SK-N-SH (cell line): ENCODE results near the gene MLST8. TPM values are rescaled to one million over a fixed set of nuclear protein-coding genes. Genes with fewer than 3 reads are reported as not detected.

ENCODE experiments used
- CTCF ChIA-PET: fragments of 300-600, 350-600 bp; formaldehyde crosslinking; extraction: SDS; loops from one replicate; lab custom pipeline; 2021; lab: Yijun Ruan, JAX
- POLR2A ChIA-PET: fragments of 350-600 bp; sonication (Branson Sonifier 250); formaldehyde crosslinking; extraction: SDS; loops from one replicate; lab custom pipeline; 2020; ENCODE audit warnings: antibody characterized with exemption, inconsistent platforms; lab: Yijun Ruan, JAX
- DNase-seq: peaks from one replicate; pipeline ENCODE4 v3.0.0; 2012
- H2AFZ ChIP-seq: fragments of 200-600 bp; sonication (generic); 2 replicates; pipeline ENCODE4 v1.8.1; 2016; ENCODE audit warnings: antibody characterized with exemption, mild to moderate bottlenecking, low read depth
- H3F3A ChIP-seq: fragments of 200-600 bp; sonication (generic); replicated peaks from 2 replicates; pipeline ENCODE3; 2016; ENCODE audit warnings: antibody characterized with exemption, mild to moderate bottlenecking; ENCODE audit not compliant: insufficient read depth
- H3K27ac ChIP-seq, 2 experiments: fragments of 200-500 bp in 1 of 2; fragments of 200-600 bp in 1 of 2; sonication (Bioruptor generic) in 1 of 2; sonication (generic), shearing (Covaris generic) in 1 of 2; 2 replicates each; pipeline versions ENCODE4 v1.5.1 to v1.6.1; 2014 to 2016; ENCODE audit warnings: low read depth in 2 of 2, inconsistent platforms in 1 of 2, low read length in 1 of 2, mild to moderate bottlenecking in 1 of 2, mixed read lengths in 1 of 2
- H3K27me3 ChIP-seq: fragments of 200-600 bp; sonication (generic), shearing (Covaris generic); 2 replicates; pipeline ENCODE4 v1.6.1; 2016; ENCODE audit warnings: mixed run types; ENCODE audit not compliant: insufficient read depth
- H3K36me3 ChIP-seq, 2 experiments: fragments of 200-500 bp in 1 of 2; fragments of 200-600 bp in 1 of 2; sonication (Bioruptor generic) in 1 of 2; sonication (generic) in 1 of 2; replicated peaks in 1 of 2; 2 replicates each; pipeline versions ENCODE3 to v1.5.1; 2014 to 2016; ENCODE audit warnings: low read length in 1 of 2, mild to moderate bottlenecking in 1 of 2; ENCODE audit not compliant: insufficient read depth in 2 of 2, control insufficient read depth in 1 of 2
- H3K4me1 ChIP-seq, 2 experiments: fragments of 200-500 bp in 1 of 2; fragments of 200-600 bp in 1 of 2; sonication (Bioruptor generic) in 1 of 2; sonication (generic), shearing (Covaris generic) in 1 of 2; 2 replicates each; pipeline versions ENCODE4 v1.5.1 to v1.6.1; 2014 to 2016; ENCODE audit warnings: low read depth in 1 of 2, low read length in 1 of 2, mixed run types in 1 of 2; ENCODE audit not compliant: insufficient read depth in 2 of 2, control insufficient read depth in 1 of 2
- H3K4me2 ChIP-seq: fragments of 200-600 bp; sonication (generic), shearing (Covaris generic); 2 replicates; pipeline ENCODE4 v1.6.1; 2017; ENCODE audit warnings: mixed run types
- H3K4me3 ChIP-seq, 2 experiments: fragments of 200-500 bp in 1 of 2; fragments of 200-600 bp in 1 of 2; sonication (Bioruptor generic) in 1 of 2; sonication (generic), shearing (Covaris generic) in 1 of 2; 2 replicates each; pipeline versions ENCODE4 v1.5.1 to v1.8.1; 2014 to 2016; ENCODE audit warnings: low read depth in 2 of 2, inconsistent platforms in 1 of 2, low read length in 1 of 2, mild to moderate bottlenecking in 1 of 2, mixed read lengths in 1 of 2, moderate library complexity in 1 of 2
- H3K79me2 ChIP-seq: fragments of 200-600 bp; sonication (generic); 2 replicates; pipeline ENCODE4 v1.8.1; 2017; ENCODE audit warnings: mild to moderate bottlenecking; ENCODE audit not compliant: insufficient read depth
- H3K9ac ChIP-seq: fragments of 200-600 bp; sonication (generic); 2 replicates; pipeline ENCODE4 v1.6.1; 2017; ENCODE audit warnings: mixed run types
- H3K9me2 ChIP-seq: fragments of 200-600 bp; sonication (generic); 2 replicates; pipeline ENCODE4 v1.6.1; 2017; ENCODE audit warnings: mixed run types
- H3K9me3 ChIP-seq: fragments of 200-600 bp; sonication (generic); 2 replicates; pipeline ENCODE4 v1.6.1; 2017; ENCODE audit warnings: mixed run types, mild to moderate bottlenecking, moderate library complexity
- H4K20me1 ChIP-seq: fragments of 200-600 bp; sonication (generic); 2 replicates; pipeline ENCODE4 v1.6.1; 2017; ENCODE audit warnings: mild to moderate bottlenecking, mixed run types; ENCODE audit not compliant: insufficient read depth
- ELF1 ChIP-seq: IDR thresholded peaks from 2 replicates; pipeline ENCODE4 v1.4.0; 2012
- EZH2phosphoT487 ChIP-seq: fragments of 200-600 bp; sonication (generic); IDR thresholded peaks from 2 replicates; pipeline ENCODE4 v1.6.1; 2017; ENCODE audit warnings: low read depth, mixed run types, mild to moderate bottlenecking, antibody characterized with exemption, moderate library complexity, borderline replicate concordance
- GATA2 ChIP-seq: sonication (generic); formaldehyde crosslinking; IDR thresholded peaks from 2 replicates; pipeline ENCODE4 v1.5.0; 2020; ENCODE audit warnings: mild to moderate bottlenecking, missing genetic modification reagents
- JUND ChIP-seq: IDR thresholded peaks from 2 replicates; pipeline ENCODE4 v1.4.0; 2012
- MXI1 ChIP-seq: IDR thresholded peaks from 2 replicates; pipeline ENCODE4 v1.6.1; 2012; ENCODE audit warnings: mild to moderate bottlenecking, low read depth, low read length, improper control_type of control experiment
- NRF1 ChIP-seq: IDR thresholded peaks from 2 replicates; pipeline ENCODE4 v1.6.1; 2012; ENCODE audit warnings: low read depth, mild to moderate bottlenecking, low read length
- POLR2AphosphoS5 ChIP-seq: IDR thresholded peaks from 2 replicates; pipeline ENCODE4 v1.6.1; 2012; ENCODE audit warnings: low read depth, low read length
- RAD21 ChIP-seq: IDR thresholded peaks from 2 replicates; pipeline ENCODE4 v1.6.1; 2012; ENCODE audit warnings: mild to moderate bottlenecking, low read length
- RCOR1 ChIP-seq: fragments of 150-350 bp; IDR thresholded peaks from 2 replicates; pipeline ENCODE4 v1.6.1; 2017; ENCODE audit warnings: antibody characterized with exemption, low read length
- YY1 ChIP-seq: IDR thresholded peaks from 2 replicates; pipeline ENCODE4 v1.4.0; 2012; ENCODE audit warnings: low read depth, mild to moderate bottlenecking
- WGBS: methylation state at CpG from one replicate; pipeline ENCODE4 v1.1.6; 2017; ENCODE audit warnings: low lambda C conversion rate; 5-methylcytosine and 5-hydroxymethylcytosine counted together
- polyA plus RNA-seq, 3 experiments: library from polyadenylated mRNA; depleted of rRNA; stranded (reverse); fragments of >200 nt; gene quantifications; 2 replicates each; pipeline ENCODE4 v1.2.3, GENCODE V29; 2012
- TF ChIP-seq, protein P1 (sequence below): fragments of 150-350 bp; IDR thresholded peaks from 2 replicates; pipeline ENCODE4 v1.6.1; 2016; ENCODE audit warnings: mild to moderate bottlenecking, low read depth, low read length
- TF ChIP-seq, protein P2 (sequence below): IDR thresholded peaks from 2 replicates; pipeline ENCODE4 v1.4.0; 2012; ENCODE audit warnings: low read depth, borderline replicate concordance

MLST8 gene
- polyA plus RNA-seq, 1 of the 3 experiments (the other 2 are of a cell fraction), result 85.4 TPM

- peaks cover 11% of the 10 kb centered on the region; the same call in 1 of the 2 replicates for H4K20me1 ChIP-seq
- no peaks in the 10 kb centered on the region for H3K27me3 ChIP-seq
- ChIA-PET POLR2A (no interaction called here), CTCF (interaction anchor here (1.2 to 2.0 kb wide), 2 partner anchors 17 kb away, joined by 4 to 9 read pairs; no protein-coding TSS in a partner anchor)
- H3K9me2 ChIP-seq, result no peaks in the 10 kb centered on the region
- no peak overlapping the region for H3K4me3 ChIP-seq
- H3K4me2 ChIP-seq, result peak overlapping the region; percentile 92; the same call in 1 of the 2 replicates
- peaks cover 4% of the 10 kb centered on the region for H3F3A ChIP-seq
- no peak overlapping the region for H2AFZ ChIP-seq
- H3K79me2 ChIP-seq, result peaks cover 23% of the 10 kb centered on the region
- no peaks in the 10 kb centered on the region for H3K9me3 ChIP-seq
- H3K9ac ChIP-seq, result no peak overlapping the region
- peaks cover 11 to 25% of the 10 kb centered on the region in 2 experiments; a peak in 2 of 4 replicates for H3K4me1 ChIP-seq
- WGBS, result no CpG with 5 or more reads among the region's 11 CpGs
- no peak for DNase-seq
- no peak for TF ChIP-seq EZH2phosphoT487
- peaks cover 0 to 36% of the 10 kb centered on the region in 2 experiments for H3K36me3 ChIP-seq
- H3K27ac ChIP-seq, result no peak overlapping the region; a peak in 1 of 4 replicates
These were observed 6.7 kb downstream of the MLST8 start for GRCh38 chr16:2211923-2212347.

- H2AFZ ChIP-seq, result no peak overlapping the region
These were observed 7.4 kb downstream of the MLST8 start for GRCh38 chr16:2212362-2213324.

More at GRCh38 chr16:2212362-2213324, 7.4 kb downstream of the MLST8 start:
- CTCF ChIA-PET, result interaction anchor here (1.2 kb wide), 1 partner anchor 18 kb away, joined by 4 read pairs; no protein-coding TSS in a partner anchor
- WGBS, result 80% methylated on average over 15 of the region's 19 CpGs
- no peak overlapping the region; a peak in 1 of 4 replicates for H3K27ac ChIP-seq
- peaks cover 4% of the 10 kb centered on the region for H3F3A ChIP-seq
- no peaks in the 10 kb centered on the region for H3K9me3 ChIP-seq
- H3K79me2 ChIP-seq, result peaks cover 19% of the 10 kb centered on the region
- peak overlapping the region; percentile 66 to 85 for H3K4me3 ChIP-seq
- H3K4me2 ChIP-seq, result peak overlapping the region; percentile 92
- POLR2A ChIA-PET, result no interaction called here
- no peak for DNase-seq
- no peaks in the 10 kb centered on the region for H3K27me3 ChIP-seq
- peak overlapping the region; percentile 54; the same call in 1 of the 2 replicates for H3K9ac ChIP-seq
- TF ChIP-seq RCOR1, result no peak
- no peak for TF ChIP-seq POLR2AphosphoS5
- TF ChIP-seq ELF1, result no peak
- TF ChIP-seq, protein P1, sequence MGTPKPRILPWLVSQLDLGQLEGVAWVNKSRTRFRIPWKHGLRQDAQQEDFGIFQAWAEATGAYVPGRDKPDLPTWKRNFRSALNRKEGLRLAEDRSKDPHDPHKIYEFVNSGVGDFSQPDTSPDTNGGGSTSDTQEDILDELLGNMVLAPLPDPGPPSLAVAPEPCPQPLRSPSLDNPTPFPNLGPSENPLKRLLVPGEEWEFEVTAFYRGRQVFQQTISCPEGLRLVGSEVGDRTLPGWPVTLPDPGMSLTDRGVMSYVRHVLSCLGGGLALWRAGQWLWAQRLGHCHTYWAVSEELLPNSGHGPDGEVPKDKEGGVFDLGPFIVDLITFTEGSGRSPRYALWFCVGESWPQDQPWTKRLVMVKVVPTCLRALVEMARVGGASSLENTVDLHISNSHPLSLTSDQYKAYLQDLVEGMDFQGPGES, result no peak
- TF ChIP-seq GATA2 (CRISPR knock-in tag), result no peak
- TF ChIP-seq JUND, result no peak
- no peak for TF ChIP-seq NRF1
- TF ChIP-seq, protein P2, sequence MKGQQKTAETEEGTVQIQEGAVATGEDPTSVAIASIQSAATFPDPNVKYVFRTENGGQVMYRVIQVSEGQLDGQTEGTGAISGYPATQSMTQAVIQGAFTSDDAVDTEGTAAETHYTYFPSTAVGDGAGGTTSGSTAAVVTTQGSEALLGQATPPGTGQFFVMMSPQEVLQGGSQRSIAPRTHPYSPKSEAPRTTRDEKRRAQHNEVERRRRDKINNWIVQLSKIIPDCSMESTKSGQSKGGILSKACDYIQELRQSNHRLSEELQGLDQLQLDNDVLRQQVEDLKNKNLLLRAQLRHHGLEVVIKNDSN, result no peak
- no peak for TF ChIP-seq YY1
- no peak for TF ChIP-seq RAD21
- TF ChIP-seq MXI1, result no peak
- H4K20me1 ChIP-seq, result peaks cover 11% of the 10 kb centered on the region; the same call in 1 of the 2 replicates
- H3K4me1 ChIP-seq, result peaks cover 11 to 22% of the 10 kb centered on the region in 2 experiments; a peak in 2 of 4 replicates
- no peaks in the 10 kb centered on the region for H3K9me2 ChIP-seq
- H3K36me3 ChIP-seq, result peaks cover 0 to 30% of the 10 kb centered on the region in 2 experiments
